IPS-18c (cell line): ENCODE data around the gene GEMIN7.

Experiments used
- H3K4me3 ChIP-seq: 2 replicates; pipeline ENCODE4 v1.7.0; 2013; ENCODE audit warnings: low read depth, mild to moderate bottlenecking, low read length, moderate library complexity; ENCODE audit not compliant: insufficient read depth
- H3K9me3 ChIP-seq: one replicate; pipeline ENCODE4 v1.6.1; 2013; ENCODE audit warnings: mild to moderate bottlenecking, low read length, moderate library complexity; ENCODE audit not compliant: control insufficient read depth, insufficient read depth

The GEMIN7 gene

GRCh38 chr19:45079063-45079910 lies at the start of gene GEMIN7:
Gene GEMIN7 (plus strand): TSS chr19:45079260. CDS start chr19:45090115, 10,855 bp downstream.
- no peaks in the 10 kb centered on the region for H3K9me3 ChIP-seq
- peak within 1 kb of the TSS; percentile 98 for H3K4me3 ChIP-seq

- no peak overlapping the region for H3K4me3 ChIP-seq
Measured at GRCh38 chr19:45030825-45031224, 48.2 kb upstream of the GEMIN7 start.

GRCh38 chr19:45032421-45032820 lies 46.6 kb upstream of the GEMIN7 start:
- H3K9me3 ChIP-seq = no peaks in the 10 kb centered on the region
- no peak overlapping the region for H3K4me3 ChIP-seq

More at GRCh38 chr19:45030825-45031224, 48.2 kb upstream of the GEMIN7 start:
- no peaks in the 10 kb centered on the region for H3K9me3 ChIP-seq

GRCh38 chr19:45035755-45036154 lies 43.3 kb upstream of the GEMIN7 start:
- no peak overlapping the region for H3K4me3 ChIP-seq
- no peaks in the 10 kb centered on the region for H3K9me3 ChIP-seq

GRCh38 chr19:45037393-45038169 lies 41.5 kb upstream of the GEMIN7 start:
- no peak overlapping the region for H3K4me3 ChIP-seq

GRCh38 chr19:45038931-45039893 lies 39.8 kb upstream of the GEMIN7 start, which contains the start of gene CLASRP:
Gene CLASRP (plus strand): TSS chr19:45039045. CDS start chr19:45040213, 1,168 bp downstream.
- Histone ChIP-seq H3K9me3 (no peaks in the 10 kb centered on the region), H3K4me3 (peak within 1 kb of the TSS; percentile 88)

More at GRCh38 chr19:45037393-45038169, 41.5 kb upstream of the GEMIN7 start:
- no peaks in the 10 kb centered on the region for H3K9me3 ChIP-seq

GRCh38 chr19:45040059-45040771 lies 38.8 kb upstream of the GEMIN7 start:
- H3K4me3 ChIP-seq = 0 out of 2 replicates have a peak overlapping the region, but pooled peaks have one; percentile 88
- H3K9me3 ChIP-seq = no peaks in the 10 kb centered on the region

GRCh38 chr19:45041125-45041524 lies 37.9 kb upstream of the GEMIN7 start:
- Histone ChIP-seq H3K9me3 (no peaks in the 10 kb centered on the region), H3K4me3 (no peak overlapping the region)

- Histone ChIP-seq H3K4me3 (no peak overlapping the region), H3K9me3 (no peaks in the 10 kb centered on the region)
Measured at GRCh38 chr19:45045671-45046353, 33.2 kb upstream of the GEMIN7 start.

- Histone ChIP-seq H3K4me3 (no peak overlapping the region), H3K9me3 (no peaks in the 10 kb centered on the region)
Measured at GRCh38 chr19:45046355-45046754, 32.7 kb upstream of the GEMIN7 start.

- no peak overlapping the region for H3K4me3 ChIP-seq
Measured at GRCh38 chr19:45047188-45047797, 31.8 kb upstream of the GEMIN7 start.

GRCh38 chr19:45049073-45049736 lies 29.9 kb upstream of the GEMIN7 start:
- H3K9me3 ChIP-seq = no peaks in the 10 kb centered on the region
- H3K4me3 ChIP-seq = no peak overlapping the region

More at GRCh38 chr19:45047188-45047797, 31.8 kb upstream of the GEMIN7 start:
- no peaks in the 10 kb centered on the region for H3K9me3 ChIP-seq

- Histone ChIP-seq H3K9me3 (no peaks in the 10 kb centered on the region), H3K4me3 (no peak overlapping the region)
Measured at GRCh38 chr19:45050036-45050435, 29.0 kb upstream of the GEMIN7 start.

GRCh38 chr19:45051929-45052579 lies 27.0 kb upstream of the GEMIN7 start:
- Histone ChIP-seq H3K9me3 (no peaks in the 10 kb centered on the region), H3K4me3 (no peak overlapping the region)
